HG02642 (cell line): Measurements from ENCODE around the gene PGC.
A peak's percentile ranks its signal among the peaks of the same experiment; 100 is the strongest.

ENCODE experiments used
- ATAC-seq: cut with Tn5 transposase; IDR thresholded peaks from one replicate; pipeline ENCODE4 v1.9.1; 2021; ENCODE audit warnings: mild to moderate bottlenecking; ENCODE audit not compliant: unreplicated experiment, poor library complexity

Gene PGC

GRCh38 chr6:41717392-41717736 lies 29.8 kb downstream of the PGC start:
- ATAC-seq, result no peak

GRCh38 chr6:41716516-41717391 lies 30.4 kb downstream of the PGC start:
- ATAC-seq, result no peak

GRCh38 chr6:41715795-41716515 lies 31.2 kb downstream of the PGC start:
- ATAC-seq, result no peak

- ATAC-seq, result no peak
Measured at GRCh38 chr6:41714556-41715273, 32.5 kb downstream of the PGC start.

GRCh38 chr6:41713650-41714291 lies 33.4 kb downstream of the PGC start:
- ATAC-seq, result peak; percentile 52

GRCh38 chr6:41713159-41713649 lies 34.0 kb downstream of the PGC start:
- ATAC-seq, result peak; percentile 11

- no peak for ATAC-seq
Measured at GRCh38 chr6:41712651-41713103, 34.5 kb downstream of the PGC start.

- ATAC-seq, result no peak
Measured at GRCh38 chr6:41711323-41712038, 35.7 kb downstream of the PGC start.

- ATAC-seq, result no peak
Measured at GRCh38 chr6:41709375-41709774, 37.8 kb downstream of the PGC start.

GRCh38 chr6:41708856-41709255 lies 38.3 kb downstream of the PGC start:
- ATAC-seq, result no peak

GRCh38 chr6:41707565-41708200 lies 39.5 kb downstream of the PGC start:
- no peak for ATAC-seq

GRCh38 chr6:41706876-41707564 lies 40.2 kb downstream of the PGC start:
- ATAC-seq, result no peak

GRCh38 chr6:41705996-41706835 lies 41.0 kb downstream of the PGC start:
- peak; percentile 73 for ATAC-seq

GRCh38 chr6:41705311-41705995 lies 41.7 kb downstream of the PGC start:
- ATAC-seq, result peak; percentile 0

- no peak for ATAC-seq
Measured at GRCh38 chr6:41704656-41705310, 42.4 kb downstream of the PGC start.

GRCh38 chr6:41704028-41704427 lies 43.2 kb downstream of the PGC start:
- no peak for ATAC-seq
